ENCODE measurements around the gene FGFR4.

DNA sequence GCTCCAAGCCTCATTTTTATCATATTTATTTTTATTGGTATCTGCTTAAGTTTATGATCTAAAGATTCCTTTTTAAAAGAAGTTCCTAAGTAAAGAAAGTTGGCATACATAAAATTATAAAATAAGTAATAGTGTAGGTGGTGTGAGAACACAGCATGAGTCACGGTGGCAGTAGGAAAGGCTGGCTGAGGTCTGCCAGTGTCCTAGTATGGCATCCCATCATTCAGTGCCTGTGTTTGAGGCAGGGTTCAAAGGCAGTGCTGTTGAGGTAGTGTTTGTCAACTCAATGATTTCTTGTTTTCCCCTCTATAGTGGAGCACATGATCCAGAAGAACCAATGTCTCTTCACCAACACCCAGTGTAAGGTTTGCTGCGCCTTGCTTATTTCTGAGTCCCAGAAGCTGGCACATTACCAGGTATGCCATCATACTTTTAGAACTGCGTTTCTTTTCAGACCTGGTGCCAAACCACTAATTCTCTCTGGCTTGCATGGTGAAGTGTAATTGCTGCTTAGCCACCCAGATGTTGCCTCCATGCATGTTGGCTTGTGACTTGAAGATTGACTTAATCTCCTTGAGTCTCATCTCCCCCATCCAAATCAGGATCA, 45.8 kb upstream of the FGFR4 start:
- TF ChIP-seq MXI1 (IDR thresholded peaks at IDR 0.05; ENCODE audit: low read depth, low read length): no peak
- TF ChIP-seq TAF1 (IDR thresholded peaks at IDR 0.05; ENCODE audit: borderline replicate concordance, low read depth, low read length): no peak
- TF ChIP-seq, protein P1, sequence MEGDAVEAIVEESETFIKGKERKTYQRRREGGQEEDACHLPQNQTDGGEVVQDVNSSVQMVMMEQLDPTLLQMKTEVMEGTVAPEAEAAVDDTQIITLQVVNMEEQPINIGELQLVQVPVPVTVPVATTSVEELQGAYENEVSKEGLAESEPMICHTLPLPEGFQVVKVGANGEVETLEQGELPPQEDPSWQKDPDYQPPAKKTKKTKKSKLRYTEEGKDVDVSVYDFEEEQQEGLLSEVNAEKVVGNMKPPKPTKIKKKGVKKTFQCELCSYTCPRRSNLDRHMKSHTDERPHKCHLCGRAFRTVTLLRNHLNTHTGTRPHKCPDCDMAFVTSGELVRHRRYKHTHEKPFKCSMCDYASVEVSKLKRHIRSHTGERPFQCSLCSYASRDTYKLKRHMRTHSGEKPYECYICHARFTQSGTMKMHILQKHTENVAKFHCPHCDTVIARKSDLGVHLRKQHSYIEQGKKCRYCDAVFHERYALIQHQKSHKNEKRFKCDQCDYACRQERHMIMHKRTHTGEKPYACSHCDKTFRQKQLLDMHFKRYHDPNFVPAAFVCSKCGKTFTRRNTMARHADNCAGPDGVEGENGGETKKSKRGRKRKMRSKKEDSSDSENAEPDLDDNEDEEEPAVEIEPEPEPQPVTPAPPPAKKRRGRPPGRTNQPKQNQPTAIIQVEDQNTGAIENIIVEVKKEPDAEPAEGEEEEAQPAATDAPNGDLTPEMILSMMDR (IDR thresholded peaks at IDR 0.05): no peak
